Spleen (tissue), 11 donors: ENCODE measurements around the gene ABAT. TPM values are rescaled to one million over a fixed set of nuclear protein-coding genes. Genes with fewer than 3 reads are reported as not detected.

Experiments used
- DNase-seq: peaks from one replicate; pipeline ENCODE4 v3.0.0-alpha.2; 2020
- H3K27ac ChIP-seq, 8 donors: fragments of 200-600 bp; sonication (generic) in 7 of 8; 1 replicate in 4 of 8; 2 replicates in 4 of 8; pipeline versions ENCODE4 v1.5.0 to v1.8.0; 2016 to 2021; ENCODE audit warnings: inconsistent platforms in 4 of 8, mild to moderate bottlenecking in 4 of 8, moderate library complexity in 1 of 8
- H3K27me3 ChIP-seq, 7 donors: fragments of 200-600 bp; sonication (generic) in 6 of 7; replicated peaks in 1 of 7; 1 replicate in 4 of 7; 2 replicates in 3 of 7; pipeline versions ENCODE4 v1.5.0 to v1.8.0; 2016 to 2021; ENCODE audit warnings: inconsistent platforms in 3 of 7, mild to moderate bottlenecking in 1 of 7
- H3K36me3 ChIP-seq, 6 donors: fragments of 200-600 bp; sonication (generic) in 5 of 6; 1 replicate in 4 of 6; 2 replicates in 2 of 6; pipeline versions ENCODE4 v1.5.0 to v1.8.0; 2016 to 2021; ENCODE audit warnings: inconsistent platforms in 2 of 6
- H3K4me1 ChIP-seq, 6 donors: fragments of 200-600 bp; sonication (generic) in 5 of 6; 1 replicate in 3 of 6; 2 replicates in 3 of 6; pipeline versions ENCODE4 v1.5.0 to v1.8.0; 2016 to 2021; ENCODE audit warnings: inconsistent platforms in 3 of 6
- H3K4me3 ChIP-seq, 8 donors: fragments of 200-600 bp; sonication (generic) in 7 of 8; 1 replicate in 4 of 8; 2 replicates in 4 of 8; pipeline versions ENCODE4 v1.5.0 to v1.8.0; 2016 to 2021; ENCODE audit warnings: inconsistent platforms in 4 of 8, mild to moderate bottlenecking in 4 of 8, moderate library complexity in 2 of 8
- H3K9me3 ChIP-seq, 8 donors: fragments of 200-600 bp; sonication (generic) in 7 of 8; 1 replicate in 4 of 8; 2 replicates in 4 of 8; pipeline versions ENCODE4 v1.5.0 to v1.8.0; 2016 to 2021; ENCODE audit warnings: inconsistent platforms in 4 of 8
- POLR2A ChIP-seq, 3 donors: fragments of 450-650 bp; IDR thresholded peaks; one replicate each; pipeline ENCODE4 v1.5.1; 2017; ENCODE audit warnings: antibody characterized with exemption in 3 of 3, mild to moderate bottlenecking in 1 of 3
- POLR2AphosphoS5 ChIP-seq, 3 donors: sonication (generic); formaldehyde crosslinking; IDR thresholded peaks; one replicate each; pipeline ENCODE4 v1.5.1; 2017; ENCODE audit warnings: antibody characterized with exemption in 3 of 3
- WGBS, 5 donors: extraction: QIAGEN DNeasy Blood & Tissue Kit in 3 of 5; methylation state at CpG; one replicate each; pipeline versions ENCODE4 v1.1.5 to v1.1.7; 2013 to 2018; 5-methylcytosine and 5-hydroxymethylcytosine counted together
- intact Hi-C: fragments of 100-400 bp; cut with DNase I; formaldehyde crosslinking; loops from one replicate; pipeline ENCODE4 v1.15.0; 2023; ENCODE audit warnings: low total_unique reads
- polyA plus RNA-seq, 3 donors: library from polyadenylated mRNA; stranded (reverse); fragments of 200-250 nt; gene quantifications; one replicate each; pipeline ENCODE4 v1.2.1, GENCODE V29; 2013
- total RNA-seq, 7 donors: library from RNA; depleted of rRNA in 3 of 7; stranded (reverse); fragments of >200 nt in 3 of 7; fragmentation: NEBNext Ultra II Directional in 4 of 7; extraction: Animal tissue kit (Norgen Biotek cat#: 25700) in 4 of 7; gene quantifications; one replicate each; pipeline versions ENCODE4 v1.1.0 to v1.2.1, GENCODE V29; 2016 to 2021
- TF ChIP-seq, protein P1 (sequence below), 11 experiments: fragments of 200-600 bp in 7 of 11; fragments of 450-650 bp in 4 of 11; sonication (generic) in 4 of 11; IDR thresholded peaks in 8 of 11; conservative IDR thresholded peaks in 3 of 11; 1 replicate in 7 of 11; 2 replicates in 4 of 11; pipeline versions ENCODE4 v1.4.0 to v1.8.0; 2016 to 2021; ENCODE audit warnings: antibody characterized with exemption in 11 of 11, inconsistent platforms in 4 of 11, mild to moderate bottlenecking in 1 of 11
- donor health status: healthy with polysubstance abuse.
- donor health status: DM: no; HTN: no; CAD: no; lungs with moderate emphysema.
- donor health status: DM: no; HTN: no; CAD: no.
- donor health status: Bipolar disorder and iron deficiency.
- donor health status: healthy.
- donor health status: DM: no; HTN: no; CAD: no.
- donor health status: DM: yes; HTN: yes; CAD: no.

ABAT gene
- total and polyA plus RNA-seq, 10 donors, result 3.9 to 13.5 (median 8.3) TPM

DNA sequence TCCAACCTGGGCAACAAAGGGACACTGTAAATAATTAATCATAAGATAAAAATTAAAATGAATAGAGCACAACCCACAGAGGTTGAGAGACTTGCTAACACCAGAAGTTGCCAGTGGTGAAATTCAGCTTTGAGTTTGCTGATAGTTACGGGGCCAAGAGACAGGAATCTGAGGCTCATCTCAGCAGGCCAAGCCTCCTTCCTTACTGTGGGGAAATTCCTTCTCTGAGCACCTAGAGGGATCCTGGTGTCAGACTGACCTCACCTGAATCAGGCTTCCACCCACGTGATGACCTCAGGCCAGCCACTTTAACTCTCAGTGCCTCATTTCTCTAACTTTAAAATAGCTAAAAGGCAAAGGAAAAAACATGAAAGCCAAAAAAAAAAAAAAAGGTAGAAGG is 4.7 kb downstream of the ABAT start:
- Histone ChIP-seq H3K9me3 (peaks cover 0 to 9% (median 3%) of the 10 kb centered on the region in 8 donors), H3K27me3 (no peaks in the 10 kb centered on the region), H3K27ac (no peak overlapping the region), H3K4me3 (no peak overlapping the region), H3K36me3 (no peaks in the 10 kb centered on the region), H3K4me1 (peaks cover 2 to 20% (median 12%) of the 10 kb centered on the region in 6 donors)
- 77 to 98% (median 87%) methylated on average over 2 of the region's 2 CpGs for WGBS, 5 donors
- TF ChIP-seq, protein P1, sequence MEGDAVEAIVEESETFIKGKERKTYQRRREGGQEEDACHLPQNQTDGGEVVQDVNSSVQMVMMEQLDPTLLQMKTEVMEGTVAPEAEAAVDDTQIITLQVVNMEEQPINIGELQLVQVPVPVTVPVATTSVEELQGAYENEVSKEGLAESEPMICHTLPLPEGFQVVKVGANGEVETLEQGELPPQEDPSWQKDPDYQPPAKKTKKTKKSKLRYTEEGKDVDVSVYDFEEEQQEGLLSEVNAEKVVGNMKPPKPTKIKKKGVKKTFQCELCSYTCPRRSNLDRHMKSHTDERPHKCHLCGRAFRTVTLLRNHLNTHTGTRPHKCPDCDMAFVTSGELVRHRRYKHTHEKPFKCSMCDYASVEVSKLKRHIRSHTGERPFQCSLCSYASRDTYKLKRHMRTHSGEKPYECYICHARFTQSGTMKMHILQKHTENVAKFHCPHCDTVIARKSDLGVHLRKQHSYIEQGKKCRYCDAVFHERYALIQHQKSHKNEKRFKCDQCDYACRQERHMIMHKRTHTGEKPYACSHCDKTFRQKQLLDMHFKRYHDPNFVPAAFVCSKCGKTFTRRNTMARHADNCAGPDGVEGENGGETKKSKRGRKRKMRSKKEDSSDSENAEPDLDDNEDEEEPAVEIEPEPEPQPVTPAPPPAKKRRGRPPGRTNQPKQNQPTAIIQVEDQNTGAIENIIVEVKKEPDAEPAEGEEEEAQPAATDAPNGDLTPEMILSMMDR (IDR thresholded peaks at IDR 0.05 in 8 of 11, conservative IDR thresholded peaks at IDR 0.05 in 3 of 11), result no peak
- TF ChIP-seq POLR2AphosphoS5 (IDR thresholded peaks at IDR 0.05) (no peak), POLR2A (IDR thresholded peaks at IDR 0.05) (no peak)
- DNase-seq, result peak; percentile 1
- intact Hi-C loops, result loop anchor here (5.0 to 10.0 kb wide), 2 partner anchors 106 to 188 kb away; partner anchors contain the start of gene CARHSP1

DNA sequence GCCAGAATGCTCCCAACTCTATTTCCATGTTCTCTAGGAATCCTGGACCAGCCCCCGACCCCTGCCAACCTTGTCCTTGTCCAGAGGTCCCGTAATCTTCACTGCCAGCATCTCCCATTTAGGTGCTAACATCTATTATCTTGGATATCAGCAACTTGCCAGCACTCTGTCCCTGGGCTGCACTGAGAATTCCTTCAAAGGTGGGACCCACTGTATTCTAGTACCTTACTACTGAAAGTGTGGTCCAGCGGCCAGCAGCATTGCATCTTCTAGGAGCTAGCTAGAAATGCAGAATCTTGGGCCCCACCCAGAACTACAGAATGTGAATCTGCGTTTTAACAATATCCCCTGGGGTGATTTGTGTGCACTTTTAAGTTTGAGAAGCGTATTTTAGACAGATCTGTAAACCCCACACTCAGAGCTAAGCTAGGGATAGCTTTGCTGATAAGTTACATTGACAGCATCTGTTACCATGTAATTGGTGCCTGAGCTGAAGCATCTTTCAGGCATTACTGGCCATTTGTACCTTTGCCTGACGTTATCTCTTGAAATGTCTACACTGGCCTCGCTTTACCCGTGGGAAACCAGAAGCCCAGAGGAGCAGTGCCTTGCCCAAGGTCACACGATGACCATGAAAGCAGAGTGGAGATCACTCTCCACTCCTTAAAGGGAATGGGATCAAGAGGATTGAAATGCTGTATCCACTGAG is 8.3 kb downstream of the ABAT start:
- TF ChIP-seq, protein P1 (IDR thresholded peaks at IDR 0.05 in 8 of 11, conservative IDR thresholded peaks at IDR 0.05 in 3 of 11), result no peak
- no peak for TF ChIP-seq POLR2A (IDR thresholded peaks at IDR 0.05)
- TF ChIP-seq POLR2AphosphoS5 (IDR thresholded peaks at IDR 0.05), result no peak

DNA sequence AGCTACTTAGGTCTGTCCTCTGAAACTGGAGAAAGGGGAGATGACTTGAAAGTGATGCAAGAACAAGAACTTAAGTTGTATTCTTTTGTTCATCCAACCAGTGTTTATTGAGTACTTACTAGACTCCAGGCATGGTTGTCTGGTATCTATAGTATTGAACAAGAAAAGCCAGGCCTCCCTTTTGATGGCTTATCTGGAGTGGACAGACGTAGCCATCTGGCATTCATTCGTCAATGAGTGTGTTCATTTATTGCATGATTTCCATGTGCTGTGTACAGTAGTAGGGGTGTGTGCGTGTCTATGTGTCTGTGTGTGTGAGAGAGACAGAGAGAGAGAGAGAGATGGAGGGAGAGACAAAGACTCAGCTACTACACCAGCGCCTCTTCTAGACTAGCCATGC is 9.2 kb downstream of the ABAT start:
- intact Hi-C loops, result no loop called here
- Histone ChIP-seq H3K27ac (no peak overlapping the region), H3K36me3 (peaks cover 0 to 23% (median 0%) of the 10 kb centered on the region in 6 donors), H3K4me1 (no peaks in the 10 kb centered on the region), H3K9me3 (peaks cover 0 to 14% (median 5%) of the 10 kb centered on the region in 8 donors), H3K4me3 (no peak overlapping the region), H3K27me3 (no peaks in the 10 kb centered on the region)
- no peak for TF ChIP-seq POLR2A (IDR thresholded peaks at IDR 0.05)
- TF ChIP-seq, protein P1 (IDR thresholded peaks at IDR 0.05 in 8 of 11, conservative IDR thresholded peaks at IDR 0.05 in 3 of 11), result no peak
- no peak for TF ChIP-seq POLR2AphosphoS5 (IDR thresholded peaks at IDR 0.05)
- DNase-seq, result no peak
- WGBS, 5 donors, result 62 to 81% (median 69%) methylated on average over 4 of the region's 4 CpGs

More for the DNA sequence above, 8.3 kb downstream of the ABAT start:
- Histone ChIP-seq H3K9me3 (peaks cover 0 to 9% (median 3%) of the 10 kb centered on the region in 8 donors), H3K4me3 (no peak overlapping the region), H3K36me3 (peaks cover 0 to 14% (median 0%) of the 10 kb centered on the region in 6 donors), H3K4me1 (no peaks in the 10 kb centered on the region), H3K27me3 (no peaks in the 10 kb centered on the region), H3K27ac (no peak overlapping the region)
- DNase-seq, result peak; percentile 18
- intact Hi-C loops, result no loop called here
- 80 to 88% (median 82%) methylated on average over 9 of the region's 9 CpGs for WGBS, 5 donors

DNA sequence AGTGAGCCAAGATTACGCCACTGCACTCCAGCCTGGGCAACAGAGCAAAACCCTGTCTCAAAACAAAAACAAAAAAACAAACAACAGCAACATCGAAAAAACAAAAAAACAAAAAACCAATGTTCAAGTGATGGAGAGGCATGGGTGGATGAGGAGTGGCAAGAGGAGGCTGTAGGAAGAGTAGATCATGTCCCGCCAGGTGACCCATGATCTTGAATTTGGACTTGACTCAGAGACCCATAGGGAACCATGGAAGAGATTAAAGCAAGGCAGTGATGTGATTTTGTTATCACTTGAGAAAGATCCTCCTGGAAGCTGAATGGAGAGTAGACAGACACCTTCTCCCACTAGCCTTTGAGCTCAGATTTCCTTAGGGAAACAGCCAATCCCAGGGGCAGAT is 11.2 kb downstream of the ABAT start:
- Histone ChIP-seq H3K4me3 (no peak overlapping the region), H3K4me1 (no peaks in the 10 kb centered on the region), H3K36me3 (peaks cover 0 to 43% (median 0%) of the 10 kb centered on the region in 6 donors), H3K27me3 (no peaks in the 10 kb centered on the region), H3K27ac (no peak overlapping the region), H3K9me3 (peaks cover 0 to 25% (median 20%) of the 10 kb centered on the region in 8 donors)
- DNase-seq, result no peak
- intact Hi-C loops, result no loop called here
- 59 to 75% (median 61%) methylated on average over 3 of the region's 3 CpGs for WGBS, 5 donors
- TF ChIP-seq POLR2A (IDR thresholded peaks at IDR 0.05) (no peak), POLR2AphosphoS5 (IDR thresholded peaks at IDR 0.05) (no peak)
- TF ChIP-seq, protein P1 (IDR thresholded peaks at IDR 0.05 in 8 of 11, conservative IDR thresholded peaks at IDR 0.05 in 3 of 11), result no peak
